HG03095 (cell line): Measurements from ENCODE around the gene UBE2F.
"Not testable (repeated sequence)": the region's sequence is repeated elsewhere in the genome, so short reads cannot be mapped to it uniquely, and the experiment has no call there.

ENCODE experiments used
- ATAC-seq: cut with Tn5 transposase; IDR thresholded peaks from one replicate; pipeline ENCODE4 v1.9.1; 2021; ENCODE audit warnings: moderate library complexity; ENCODE audit not compliant: unreplicated experiment

The UBE2F gene

GRCh38 chr2:237943395-237944094 lies 23.3 kb upstream of the UBE2F start:
- no peak for ATAC-seq

GRCh38 chr2:237944302-237944701 lies 22.5 kb upstream of the UBE2F start:
- ATAC-seq = no peak

- no peak for ATAC-seq
These were observed 20.4 kb upstream of the UBE2F start for GRCh38 chr2:237946423-237946822.

- ATAC-seq = not testable (repeated sequence)
These were observed 15.5 kb upstream of the UBE2F start for GRCh38 chr2:237951354-237951753.

GRCh38 chr2:237951878-237952277 lies 14.9 kb upstream of the UBE2F start:
- ATAC-seq = no peak

- ATAC-seq = no peak
These were observed 14.0 kb upstream of the UBE2F start for GRCh38 chr2:237952851-237953250.

GRCh38 chr2:237955640-237956401 lies 11.0 kb upstream of the UBE2F start:
- no peak for ATAC-seq

GRCh38 chr2:237956402-237956736 lies 10.4 kb upstream of the UBE2F start:
- ATAC-seq = no peak

GRCh38 chr2:237961637-237962036 lies 5.2 kb upstream of the UBE2F start:
- no peak for ATAC-seq

GRCh38 chr2:237962432-237963084 lies 4.3 kb upstream of the UBE2F start:
- no peak for ATAC-seq

GRCh38 chr2:237963490-237963991 lies 3.3 kb upstream of the UBE2F start:
- not testable (repeated sequence) for ATAC-seq

- no peak for ATAC-seq
These were observed 2.6 kb upstream of the UBE2F start for GRCh38 chr2:237964194-237964577.

- no peak for ATAC-seq
These were observed 2.0 kb upstream of the UBE2F start for GRCh38 chr2:237964578-237965404.

GRCh38 chr2:237965844-237966243 lies 970 bp upstream of the UBE2F start:
- ATAC-seq = not testable (repeated sequence)

- no peak for ATAC-seq
These were observed 607 bp upstream of the UBE2F start for GRCh38 chr2:237966250-237966564.

GRCh38 chr2:237967463-237967951 lies 693 bp downstream of the UBE2F start:
- no peak for ATAC-seq

- peak; percentile 39 for ATAC-seq
These were observed 1.4 kb downstream of the UBE2F start for GRCh38 chr2:237968048-237968862.

- no peak for ATAC-seq
These were observed 4.8 kb downstream of the UBE2F start for GRCh38 chr2:237971661-237972060.

- no peak for ATAC-seq
These were observed 5.4 kb downstream of the UBE2F start for GRCh38 chr2:237972211-237972610.

- no peak for ATAC-seq
These were observed 6.1 kb downstream of the UBE2F start for GRCh38 chr2:237972936-237973335.
